ENCODE results near the gene PRKCB.

PRKCB gene

GRCh38 chr16:24246911-24247607 lies 411.3 kb downstream of the PRKCB start:
- no peak for DNase-seq (ENCODE audit: low read depth)
- TF ChIP-seq CTCF (IDR thresholded peaks at IDR 0.05; ENCODE audit: low read depth, low read length, missing control alignments): no peak
- no peak overlapping the region for H3K4me3 ChIP-seq (ENCODE audit: low read depth, low read length)

GRCh38 chr16:24253192-24253591 lies 417.4 kb downstream of the PRKCB start:
- peak; percentile 82 for TF ChIP-seq CTCF (IDR thresholded peaks at IDR 0.05; ENCODE audit: low read depth, low read length, missing control alignments)
- H3K4me3 ChIP-seq (ENCODE audit: low read depth, low read length): no peak overlapping the region
- peak; percentile 37 for DNase-seq (ENCODE audit: low read depth)

GRCh38 chr16:24255456-24256371 lies 419.9 kb downstream of the PRKCB start, which contains the start of gene CACNG3:
CACNG3 (plus strand) TSS chr16:24256335; CDS start chr16:24256755, 420 bp downstream.
- H3K4me3 ChIP-seq (ENCODE audit: low read depth, low read length): no peak within 1 kb of the TSS
- no peak for DNase-seq (ENCODE audit: low read depth)
- no peak for TF ChIP-seq CTCF (IDR thresholded peaks at IDR 0.05; ENCODE audit: low read depth, low read length, missing control alignments)

GRCh38 chr16:24257958-24258357 lies 422.2 kb downstream of the PRKCB start:
- TF ChIP-seq CTCF (IDR thresholded peaks at IDR 0.05; ENCODE audit: low read depth, low read length, missing control alignments): no peak
- DNase-seq (ENCODE audit: low read depth): no peak
- no peak overlapping the region for H3K4me3 ChIP-seq (ENCODE audit: low read depth, low read length)

GRCh38 chr16:24258791-24259190 lies 423.0 kb downstream of the PRKCB start:
- no peak for TF ChIP-seq CTCF (IDR thresholded peaks at IDR 0.05; ENCODE audit: low read depth, low read length, missing control alignments)
- no peak for DNase-seq (ENCODE audit: low read depth)
- H3K4me3 ChIP-seq (ENCODE audit: low read depth, low read length): no peak overlapping the region

- DNase-seq (ENCODE audit: low read depth): no peak
- no peak for TF ChIP-seq CTCF (IDR thresholded peaks at IDR 0.05; ENCODE audit: low read depth, low read length, missing control alignments)
- no peak overlapping the region for H3K4me3 ChIP-seq (ENCODE audit: low read depth, low read length)
Measured at GRCh38 chr16:24262816-24263215, 427.0 kb downstream of the PRKCB start.

Measured in GM12864 (cell line).